Hepatocyte (in vitro differentiated cells): ENCODE results near the gene HECTD1. TPM values are rescaled to one million over a fixed set of nuclear protein-coding genes. Genes with fewer than 3 reads are reported as not detected.

ENCODE experiments used
- DNase-seq: peaks from one replicate; pipeline ENCODE4 v3.0.0-alpha.2; 2016; ENCODE audit warnings: low spot score
- H2AFZ ChIP-seq: fragments of 200-600 bp; sonication (generic); 2 replicates; pipeline ENCODE4 v1.6.0; 2016; ENCODE audit warnings: antibody characterized with exemption, mild to moderate bottlenecking
- H3K27ac ChIP-seq: fragments of 200-600 bp; sonication (generic); 2 replicates; pipeline ENCODE4 v1.5.1; 2016; ENCODE audit warnings: mild to moderate bottlenecking
- H3K27me3 ChIP-seq: fragments of 200-600 bp; sonication (generic); 2 replicates; pipeline ENCODE4 v1.6.1; 2016
- H3K36me3 ChIP-seq: fragments of 200-600 bp; sonication (generic); replicated peaks from 2 replicates; pipeline ENCODE4 v1.5.1; 2016; ENCODE audit warnings: low read depth; ENCODE audit not compliant: insufficient read depth
- H3K4me1 ChIP-seq: fragments of 200-600 bp; sonication (generic); 2 replicates; pipeline ENCODE4 v1.5.1; 2016; ENCODE audit warnings: mild to moderate bottlenecking, moderate library complexity; ENCODE audit not compliant: insufficient read depth
- H3K4me2 ChIP-seq: fragments of 200-600 bp; sonication (generic); 2 replicates; pipeline ENCODE4 v1.6.0; 2016
- H3K4me3 ChIP-seq: fragments of 200-600 bp; sonication (generic); 2 replicates; pipeline ENCODE4 v1.5.1; 2016; ENCODE audit warnings: mild to moderate bottlenecking
- H3K79me2 ChIP-seq: fragments of 200-600 bp; sonication (generic); 2 replicates; pipeline ENCODE4 v1.6.0; 2017; ENCODE audit warnings: mild to moderate bottlenecking
- H3K9me2 ChIP-seq: fragments of 200-600 bp; sonication (generic); replicated peaks from 2 replicates; pipeline ENCODE4 v1.6.0; 2017; ENCODE audit warnings: mild to moderate bottlenecking; ENCODE audit not compliant: insufficient read depth
- H3K9me3 ChIP-seq: fragments of 200-600 bp; sonication (generic); 2 replicates; pipeline ENCODE4 v1.5.1; 2016; ENCODE audit warnings: low read depth, mild to moderate bottlenecking
- H4K20me1 ChIP-seq: fragments of 200-600 bp; sonication (generic); 2 replicates; pipeline ENCODE4 v1.6.0; 2016; ENCODE audit warnings: mild to moderate bottlenecking; ENCODE audit not compliant: insufficient read depth, poor library complexity, severe bottlenecking
- EZH2 ChIP-seq: fragments of 200-600 bp; sonication (generic); IDR thresholded peaks from 2 replicates; pipeline ENCODE4 v1.6.1; 2016; ENCODE audit warnings: antibody characterized with exemption, mild to moderate bottlenecking, borderline replicate concordance
- EZH2phosphoT487 ChIP-seq: fragments of 200-600 bp; sonication (generic); IDR thresholded peaks from one replicate; pipeline ENCODE4 v1.6.1; 2018; ENCODE audit warnings: antibody characterized with exemption, mild to moderate bottlenecking, low read depth, moderate library complexity; ENCODE audit not compliant: unreplicated experiment, severe bottlenecking
- WGBS: methylation state at CpG from one replicate; pipeline ENCODE4 v1.1.6; 2016; ENCODE audit warnings: low lambda C conversion rate; ENCODE audit errors: missing lambda C conversion rate; 5-methylcytosine and 5-hydroxymethylcytosine counted together
- polyA plus RNA-seq: library from polyadenylated mRNA; unstranded; fragments of >200 nt; fragmentation: Nextera tagmentation; extraction: Ambion mirVana; gene quantifications from 2 replicates; pipeline ENCODE4 v1.2.1, GENCODE V29; 2016
- total RNA-seq: library from RNA; depleted of rRNA; stranded (reverse); fragments of >200 nt; gene quantifications from 2 replicates; pipeline ENCODE4 v1.2.3, GENCODE V29; 2014
- TF ChIP-seq, protein P1 (sequence below): fragments of 200-600 bp; sonication (generic); IDR thresholded peaks from 2 replicates; pipeline ENCODE4 v1.5.1; 2016; ENCODE audit warnings: antibody characterized with exemption, mild to moderate bottlenecking; ENCODE audit not compliant: poor library complexity

The HECTD1 gene
- total and polyA plus RNA-seq, 2 experiments from 2014 or later: 45.2 to 159 TPM

DNA sequence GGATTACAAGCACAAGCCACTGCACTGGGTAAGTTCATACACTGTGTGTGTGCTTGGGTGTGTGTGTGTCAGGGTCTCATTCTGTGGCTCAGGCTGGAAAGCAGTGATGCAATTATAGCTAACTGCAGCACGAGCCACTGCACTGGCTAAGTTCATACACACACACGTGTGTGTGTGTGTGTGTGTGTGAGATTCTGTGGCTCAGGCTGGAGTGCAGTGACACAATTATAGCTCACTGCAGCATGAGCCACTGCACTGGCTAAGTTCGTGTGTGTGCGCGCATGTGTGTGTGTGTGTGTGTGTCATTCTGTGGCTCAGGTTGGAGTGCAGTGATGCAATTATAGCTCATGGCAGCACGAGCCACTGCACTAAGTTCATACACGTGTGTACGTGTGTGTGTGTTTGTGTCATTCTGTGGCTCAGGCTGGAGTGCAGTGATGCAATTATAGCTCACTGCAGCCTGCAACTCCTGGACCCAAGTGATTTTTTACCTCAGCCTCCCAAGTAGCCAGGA, 85.4 kb downstream of the HECTD1 start:
- 91% methylated on average over 8 of the region's 8 CpGs for WGBS
- H3K27me3 ChIP-seq: no peaks in the 10 kb centered on the region
- TF ChIP-seq, protein P1, sequence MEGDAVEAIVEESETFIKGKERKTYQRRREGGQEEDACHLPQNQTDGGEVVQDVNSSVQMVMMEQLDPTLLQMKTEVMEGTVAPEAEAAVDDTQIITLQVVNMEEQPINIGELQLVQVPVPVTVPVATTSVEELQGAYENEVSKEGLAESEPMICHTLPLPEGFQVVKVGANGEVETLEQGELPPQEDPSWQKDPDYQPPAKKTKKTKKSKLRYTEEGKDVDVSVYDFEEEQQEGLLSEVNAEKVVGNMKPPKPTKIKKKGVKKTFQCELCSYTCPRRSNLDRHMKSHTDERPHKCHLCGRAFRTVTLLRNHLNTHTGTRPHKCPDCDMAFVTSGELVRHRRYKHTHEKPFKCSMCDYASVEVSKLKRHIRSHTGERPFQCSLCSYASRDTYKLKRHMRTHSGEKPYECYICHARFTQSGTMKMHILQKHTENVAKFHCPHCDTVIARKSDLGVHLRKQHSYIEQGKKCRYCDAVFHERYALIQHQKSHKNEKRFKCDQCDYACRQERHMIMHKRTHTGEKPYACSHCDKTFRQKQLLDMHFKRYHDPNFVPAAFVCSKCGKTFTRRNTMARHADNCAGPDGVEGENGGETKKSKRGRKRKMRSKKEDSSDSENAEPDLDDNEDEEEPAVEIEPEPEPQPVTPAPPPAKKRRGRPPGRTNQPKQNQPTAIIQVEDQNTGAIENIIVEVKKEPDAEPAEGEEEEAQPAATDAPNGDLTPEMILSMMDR: no peak
- TF ChIP-seq EZH2phosphoT487: no peak
- TF ChIP-seq EZH2: no peak
- no peaks in the 10 kb centered on the region for H4K20me1 ChIP-seq
- DNase-seq: no peak
- no peaks in the 10 kb centered on the region for H3K9me3 ChIP-seq
- no peaks in the 10 kb centered on the region for H3K4me1 ChIP-seq
- no peak overlapping the region for H2AFZ ChIP-seq
- H3K27ac ChIP-seq: no peak overlapping the region
- peaks cover 9% of the 10 kb centered on the region for H3K36me3 ChIP-seq
- no peaks in the 10 kb centered on the region for H3K9me2 ChIP-seq
- no peak overlapping the region for H3K4me3 ChIP-seq
- H3K79me2 ChIP-seq: peaks cover 8% of the 10 kb centered on the region
- H3K4me2 ChIP-seq: no peak overlapping the region

DNA sequence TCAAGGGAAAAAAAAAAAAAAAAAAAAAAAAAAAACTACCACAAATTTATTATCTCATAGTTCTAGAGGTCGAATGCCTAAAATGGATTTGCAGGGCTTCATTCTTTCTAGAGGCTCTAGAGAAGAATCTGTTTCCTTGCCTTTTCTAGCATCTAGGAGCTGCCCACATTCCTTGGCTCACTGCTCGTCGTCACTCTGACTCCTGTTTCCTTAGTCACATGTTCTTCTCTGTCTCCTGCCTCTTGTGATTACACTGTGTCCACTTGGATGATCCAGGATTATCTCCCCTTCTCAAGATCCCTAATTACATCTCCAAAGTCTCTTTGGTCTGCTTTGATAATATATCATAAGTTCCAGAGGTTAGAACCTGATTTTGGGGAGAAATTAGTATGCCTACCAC, 88.7 kb downstream of the HECTD1 start:
- Histone ChIP-seq H3K27me3 (no peaks in the 10 kb centered on the region), H3K9me3 (no peaks in the 10 kb centered on the region), H4K20me1 (no peaks in the 10 kb centered on the region), H3K36me3 (peaks cover 12% of the 10 kb centered on the region), H3K4me1 (no peaks in the 10 kb centered on the region), H3K79me2 (peaks cover 2% of the 10 kb centered on the region), H3K27ac (no peak overlapping the region), H3K9me2 (no peaks in the 10 kb centered on the region), H3K4me3 (no peak overlapping the region), H3K4me2 (no peak overlapping the region), H2AFZ (no peak overlapping the region)
- DNase-seq: no peak
- TF ChIP-seq EZH2phosphoT487: no peak
- TF ChIP-seq EZH2: no peak
- TF ChIP-seq, protein P1: no peak
- WGBS: 88% methylated on average over 3 of the region's 3 CpGs

DNA sequence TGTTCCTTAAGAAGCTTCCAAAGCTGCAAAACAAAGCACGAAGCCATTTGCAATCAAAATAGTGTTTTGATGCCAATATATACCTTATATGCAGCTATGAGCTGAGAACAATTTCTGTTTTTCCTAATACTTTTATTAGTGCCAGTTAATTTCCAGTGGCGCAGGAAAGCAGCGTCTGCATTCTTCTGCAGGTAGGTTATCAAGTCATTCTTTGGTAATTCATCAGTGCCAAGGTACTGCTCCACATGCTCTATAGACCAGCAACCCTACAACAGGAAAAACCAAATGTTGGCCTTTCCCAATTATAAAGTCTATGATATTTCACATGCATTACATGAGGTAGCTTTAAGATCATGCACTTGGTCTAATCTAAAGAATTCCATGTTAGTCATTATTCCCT, 93.8 kb downstream of the HECTD1 start:
- no peaks in the 10 kb centered on the region for H3K27me3 ChIP-seq
- H3K4me2 ChIP-seq: no peak overlapping the region
- no peak for DNase-seq
- no peaks in the 10 kb centered on the region for H3K9me3 ChIP-seq
- H3K4me1 ChIP-seq: no peaks in the 10 kb centered on the region
- no peaks in the 10 kb centered on the region for H3K79me2 ChIP-seq
- H2AFZ ChIP-seq: no peak overlapping the region
- no peak for TF ChIP-seq EZH2
- H3K27ac ChIP-seq: no peak overlapping the region
- no peaks in the 10 kb centered on the region for H3K9me2 ChIP-seq
- H4K20me1 ChIP-seq: no peaks in the 10 kb centered on the region
- H3K36me3 ChIP-seq: peaks cover 3% of the 10 kb centered on the region
- H3K4me3 ChIP-seq: no peak overlapping the region
- 96% methylated on average over 3 of the region's 3 CpGs for WGBS

DNA sequence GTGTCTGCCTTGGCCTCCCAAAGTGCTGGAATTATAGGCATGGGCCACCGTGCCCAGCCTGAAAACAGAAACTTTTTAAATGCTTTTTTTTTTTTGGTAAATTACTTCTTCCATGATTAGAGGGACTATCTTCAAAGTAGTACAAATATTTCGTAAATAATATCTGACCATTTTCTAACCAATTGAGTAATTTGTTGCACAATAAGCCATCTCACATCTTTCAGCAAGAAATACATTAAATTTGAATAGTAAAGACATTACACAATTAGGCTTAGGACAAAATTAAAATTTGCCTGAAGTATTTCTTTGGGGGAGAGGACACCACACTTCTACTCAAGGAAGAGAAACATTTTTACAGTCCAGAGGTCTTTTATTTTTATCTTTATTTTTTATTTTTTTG, 96.7 kb downstream of the HECTD1 start:
- no peaks in the 10 kb centered on the region for H4K20me1 ChIP-seq
- peaks cover 3% of the 10 kb centered on the region for H3K36me3 ChIP-seq
- H3K4me2 ChIP-seq: no peak overlapping the region
- no peaks in the 10 kb centered on the region for H3K9me3 ChIP-seq
- TF ChIP-seq EZH2phosphoT487 (no peak), EZH2 (no peak)
- TF ChIP-seq, protein P1: no peak
- no peak for DNase-seq
- H2AFZ ChIP-seq: no peak overlapping the region
- H3K4me3 ChIP-seq: no peak overlapping the region
- WGBS: 92% methylated on average over 2 of the region's 2 CpGs
- no peaks in the 10 kb centered on the region for H3K4me1 ChIP-seq
- no peaks in the 10 kb centered on the region for H3K27me3 ChIP-seq
- H3K27ac ChIP-seq: no peak overlapping the region
- H3K79me2 ChIP-seq: no peaks in the 10 kb centered on the region
- no peaks in the 10 kb centered on the region for H3K9me2 ChIP-seq
